Stimulated activated CD8-positive, alpha-beta memory T cell treated with anti-CD3 and anti-CD28 coated beads, Interleukin-4, amount 100 ng/mL, for 48 hours (primary cell): ENCODE results near the gene PCDH10.
"Not testable (repeated sequence)": the region's sequence is repeated elsewhere in the genome, so short reads cannot be mapped to it uniquely, and the experiment has no call there.

ENCODE experiments used
- DNase-seq: peaks from one replicate; pipeline ENCODE4 v3.0.0-alpha.2; 2020

The PCDH10 gene

DNA sequence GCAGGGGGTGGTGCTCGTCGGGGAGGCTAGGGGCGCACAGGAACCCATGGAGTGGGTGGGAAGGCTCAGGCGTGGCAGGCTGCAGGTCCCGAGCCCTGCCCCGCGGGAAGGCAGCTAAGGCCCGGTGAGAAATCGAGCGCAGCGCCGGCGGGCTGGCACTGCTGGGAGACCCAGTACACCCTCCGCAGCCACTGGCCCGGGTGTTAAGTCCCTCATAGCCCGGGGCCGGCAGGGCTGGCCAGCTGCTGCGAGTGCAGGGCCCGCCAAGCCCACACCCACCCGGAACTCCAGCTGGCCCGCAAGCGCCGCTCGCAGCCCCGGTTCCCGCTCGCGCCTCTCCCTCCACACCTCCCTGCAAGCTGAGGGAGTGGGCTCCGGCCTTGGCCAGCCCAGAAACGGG lies 91.4 kb downstream of the PCDH10 start:
- not testable (repeated sequence) for DNase-seq
